Measurements from ENCODE around the gene HNF4A. TPM values are rescaled to one million over a fixed set of nuclear protein-coding genes. Genes with fewer than 3 reads are reported as not detected.

Gene HNF4A
- total and polyA plus RNA-seq, 2 of the 13 experiments (the other 11 are each of a cell fraction or from before 2014, with no cell fraction given) = 80.9 to 169 TPM

DNA sequence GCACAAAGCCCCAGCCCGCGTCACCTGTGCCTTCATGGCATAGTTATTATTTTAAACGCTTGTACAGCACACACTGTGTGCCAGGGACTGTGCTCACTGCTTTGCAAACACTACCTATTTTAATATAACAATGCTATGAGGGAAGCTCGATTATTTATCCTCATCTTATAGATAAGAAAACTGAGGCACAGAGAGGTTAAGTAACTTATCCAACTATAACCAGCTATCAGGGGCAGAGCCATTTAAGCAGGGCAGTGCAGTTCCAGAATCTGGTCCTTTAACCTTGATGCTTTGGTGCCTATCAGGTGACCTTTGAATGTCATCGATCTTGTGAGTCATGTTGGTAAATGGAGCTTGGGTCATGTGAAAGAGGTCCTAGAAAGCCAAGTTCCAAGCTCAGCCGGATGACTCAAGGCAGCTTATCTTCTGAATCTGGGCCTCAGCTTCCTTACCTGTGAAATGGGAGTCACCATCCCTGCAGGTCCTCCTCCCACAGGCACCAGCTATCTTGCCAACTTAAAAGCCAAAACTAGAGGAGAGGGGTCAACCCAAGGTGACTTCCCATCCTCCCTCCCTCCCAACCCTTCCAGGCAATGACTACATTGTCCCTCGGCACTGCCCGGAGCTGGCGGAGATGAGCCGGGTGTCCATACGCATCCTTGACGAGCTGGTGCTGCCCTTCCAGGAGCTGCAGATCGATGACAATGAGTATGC, 63.8 kb downstream of the HNF4A start (continued):
- TF ChIP-seq TRIM24 (CRISPR knock-in tag; IDR thresholded peaks at IDR 0.05) = no peak; the same call in 1 of the 2 replicates
- TF ChIP-seq SP140L (CRISPR knock-in tag; IDR thresholded peaks at IDR 0.05; ENCODE audit: borderline replicate concordance) = no peak
- TF ChIP-seq, protein P1, sequence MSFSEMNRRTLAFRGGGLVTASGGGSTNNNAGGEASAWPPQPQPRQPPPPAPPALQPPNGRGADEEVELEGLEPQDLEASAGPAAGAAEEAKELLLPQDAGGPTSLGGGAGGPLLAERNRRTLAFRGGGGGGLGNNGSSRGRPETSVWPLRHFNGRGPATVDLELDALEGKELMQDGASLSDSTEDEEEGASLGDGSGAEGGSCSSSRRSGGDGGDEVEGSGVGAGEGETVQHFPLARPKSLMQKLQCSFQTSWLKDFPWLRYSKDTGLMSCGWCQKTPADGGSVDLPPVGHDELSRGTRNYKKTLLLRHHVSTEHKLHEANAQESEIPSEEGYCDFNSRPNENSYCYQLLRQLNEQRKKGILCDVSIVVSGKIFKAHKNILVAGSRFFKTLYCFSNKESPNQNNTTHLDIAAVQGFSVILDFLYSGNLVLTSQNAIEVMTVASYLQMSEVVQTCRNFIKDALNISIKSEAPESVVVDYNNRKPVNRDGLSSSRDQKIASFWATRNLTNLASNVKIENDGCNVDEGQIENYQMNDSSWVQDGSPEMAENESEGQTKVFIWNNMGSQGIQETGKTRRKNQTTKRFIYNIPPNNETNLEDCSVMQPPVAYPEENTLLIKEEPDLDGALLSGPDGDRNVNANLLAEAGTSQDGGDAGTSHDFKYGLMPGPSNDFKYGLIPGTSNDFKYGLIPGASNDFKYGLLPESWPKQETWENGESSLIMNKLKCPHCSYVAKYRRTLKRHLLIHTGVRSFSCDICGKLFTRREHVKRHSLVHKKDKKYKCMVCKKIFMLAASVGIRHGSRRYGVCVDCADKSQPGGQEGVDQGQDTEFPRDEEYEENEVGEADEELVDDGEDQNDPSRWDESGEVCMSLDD (CRISPR knock-in tag; IDR thresholded peaks at IDR 0.05; ENCODE audit: borderline replicate concordance) = no peak; the same call in 1 of the 2 replicates
- peak; percentile 59 for TF ChIP-seq RBFOX2 (IDR thresholded peaks at IDR 0.05; ENCODE audit: low read depth, low read length)
- peak; percentile 99 for TF ChIP-seq SSRP1 (CRISPR knock-in tag; IDR thresholded peaks at IDR 0.05)
- no peak for TF ChIP-seq ZNF143 (CRISPR knock-in tag; IDR thresholded peaks at IDR 0.05)
- TF ChIP-seq, protein P2, sequence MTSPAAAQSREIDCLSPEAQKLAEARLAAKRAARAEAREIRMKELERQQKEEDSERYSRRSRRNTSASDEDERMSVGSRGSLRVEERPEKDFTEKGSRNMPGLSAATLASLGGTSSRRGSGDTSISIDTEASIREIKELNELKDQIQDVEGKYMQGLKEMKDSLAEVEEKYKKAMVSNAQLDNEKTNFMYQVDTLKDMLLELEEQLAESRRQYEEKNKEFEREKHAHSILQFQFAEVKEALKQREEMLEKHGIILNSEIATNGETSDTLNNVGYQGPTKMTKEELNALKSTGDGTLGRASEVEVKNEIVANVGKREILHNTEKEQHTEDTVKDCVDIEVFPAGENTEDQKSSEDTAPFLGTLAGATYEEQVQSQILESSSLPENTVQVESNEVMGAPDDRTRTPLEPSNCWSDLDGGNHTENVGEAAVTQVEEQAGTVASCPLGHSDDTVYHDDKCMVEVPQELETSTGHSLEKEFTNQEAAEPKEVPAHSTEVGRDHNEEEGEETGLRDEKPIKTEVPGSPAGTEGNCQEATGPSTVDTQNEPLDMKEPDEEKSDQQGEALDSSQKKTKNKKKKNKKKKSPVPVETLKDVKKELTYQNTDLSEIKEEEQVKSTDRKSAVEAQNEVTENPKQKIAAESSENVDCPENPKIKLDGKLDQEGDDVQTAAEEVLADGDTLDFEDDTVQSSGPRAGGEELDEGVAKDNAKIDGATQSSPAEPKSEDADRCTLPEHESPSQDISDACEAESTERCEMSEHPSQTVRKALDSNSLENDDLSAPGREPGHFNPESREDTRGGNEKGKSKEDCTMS (CRISPR knock-in tag; conservative IDR thresholded peaks at IDR 0.05) = no peak
- 0 out of 2 replicates have a peak, but pooled peaks have one; percentile 21 for TF ChIP-seq NFKBIZ (CRISPR knock-in tag; IDR thresholded peaks at IDR 0.05)
- no peak for TF ChIP-seq ZNF75D (CRISPR knock-in tag; IDR thresholded peaks at IDR 0.05; ENCODE audit: borderline replicate concordance)
- no peak for TF ChIP-seq ZNF564 (CRISPR knock-in tag; IDR thresholded peaks at IDR 0.05)
- no peak for TF ChIP-seq ZNF230 (CRISPR knock-in tag; IDR thresholded peaks at IDR 0.05)
- peak; percentile 39 for TF ChIP-seq ZFX (CRISPR knock-in tag; IDR thresholded peaks at IDR 0.05; ENCODE audit: low read depth)
- no peak for TF ChIP-seq ZFP41 (CRISPR knock-in tag; IDR thresholded peaks at IDR 0.05; ENCODE audit: borderline replicate concordance)
- no peak for TF ChIP-seq RFXANK (CRISPR knock-in tag; IDR thresholded peaks at IDR 0.05)
- peak; percentile 79; the same call in 1 of the 2 replicates for TF ChIP-seq ZNF24 (IDR thresholded peaks at IDR 0.05)
- TF ChIP-seq, protein P3, sequence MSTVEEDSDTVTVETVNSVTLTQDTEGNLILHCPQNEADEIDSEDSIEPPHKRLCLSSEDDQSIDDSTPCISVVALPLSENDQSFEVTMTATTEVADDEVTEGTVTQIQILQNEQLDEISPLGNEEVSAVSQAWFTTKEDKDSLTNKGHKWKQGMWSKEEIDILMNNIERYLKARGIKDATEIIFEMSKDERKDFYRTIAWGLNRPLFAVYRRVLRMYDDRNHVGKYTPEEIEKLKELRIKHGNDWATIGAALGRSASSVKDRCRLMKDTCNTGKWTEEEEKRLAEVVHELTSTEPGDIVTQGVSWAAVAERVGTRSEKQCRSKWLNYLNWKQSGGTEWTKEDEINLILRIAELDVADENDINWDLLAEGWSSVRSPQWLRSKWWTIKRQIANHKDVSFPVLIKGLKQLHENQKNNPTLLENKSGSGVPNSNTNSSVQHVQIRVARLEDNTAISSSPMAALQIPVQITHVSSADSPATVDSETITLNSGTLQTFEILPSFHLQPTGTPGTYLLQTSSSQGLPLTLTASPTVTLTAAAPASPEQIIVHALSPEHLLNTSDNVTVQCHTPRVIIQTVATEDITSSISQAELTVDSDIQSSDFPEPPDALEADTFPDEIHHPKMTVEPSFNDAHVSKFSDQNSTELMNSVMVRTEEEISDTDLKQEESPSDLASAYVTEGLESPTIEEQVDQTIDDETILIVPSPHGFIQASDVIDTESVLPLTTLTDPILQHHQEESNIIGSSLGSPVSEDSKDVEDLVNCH (CRISPR knock-in tag; IDR thresholded peaks at IDR 0.05) = no peak
- TF ChIP-seq GTF2F1 (IDR thresholded peaks at IDR 0.05; ENCODE audit: low read length) = no peak
- TF ChIP-seq, protein P4, sequence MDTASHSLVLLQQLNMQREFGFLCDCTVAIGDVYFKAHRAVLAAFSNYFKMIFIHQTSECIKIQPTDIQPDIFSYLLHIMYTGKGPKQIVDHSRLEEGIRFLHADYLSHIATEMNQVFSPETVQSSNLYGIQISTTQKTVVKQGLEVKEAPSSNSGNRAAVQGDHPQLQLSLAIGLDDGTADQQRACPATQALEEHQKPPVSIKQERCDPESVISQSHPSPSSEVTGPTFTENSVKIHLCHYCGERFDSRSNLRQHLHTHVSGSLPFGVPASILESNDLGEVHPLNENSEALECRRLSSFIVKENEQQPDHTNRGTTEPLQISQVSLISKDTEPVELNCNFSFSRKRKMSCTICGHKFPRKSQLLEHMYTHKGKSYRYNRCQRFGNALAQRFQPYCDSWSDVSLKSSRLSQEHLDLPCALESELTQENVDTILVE (CRISPR knock-in tag; IDR thresholded peaks at IDR 0.05) = peak; percentile 79
- peak; percentile 96 for TF ChIP-seq PPARG (CRISPR knock-in tag; conservative IDR thresholded peaks at IDR 0.05)
- no peak for TF ChIP-seq ZFP62 (CRISPR knock-in tag; IDR thresholded peaks at IDR 0.05)
- TF ChIP-seq RFXAP (CRISPR knock-in tag; IDR thresholded peaks at IDR 0.05; ENCODE audit: borderline replicate concordance) = no peak
- no peak for TF ChIP-seq SMAD9 (CRISPR knock-in tag; IDR thresholded peaks at IDR 0.05)
- no peak for TF ChIP-seq CC2D1A (CRISPR knock-in tag; IDR thresholded peaks at IDR 0.05)
- no peak for TF ChIP-seq PHB2 (IDR thresholded peaks at IDR 0.05; ENCODE audit: partially characterized antibody)
